PC-9 (cell line): ENCODE data around the gene PLD6. TPM values are rescaled to one million over a fixed set of nuclear protein-coding genes. Genes with fewer than 3 reads are reported as not detected.

Source experiments
- BruUV-seq: library from RNA; stranded (reverse); fragments of 400-500 nt; replicated peaks from 2 replicates; lab custom pipeline; 2021; lab: Mats Ljungman, UMichigan
- CTCF ChIA-PET: fragments of 300-600 bp; sonication (Branson Sonifier 250); formaldehyde crosslinking; loops from one replicate; lab custom pipeline; 2022; ENCODE audit warnings: antibody characterized with exemption; lab: Charles Lee
- POLR2A ChIA-PET: fragments of 300-600 bp; sonication (Branson Sonifier 250); formaldehyde crosslinking; loops from one replicate; lab custom pipeline; 2022; ENCODE audit warnings: antibody characterized with exemption; ENCODE audit not compliant: unreplicated experiment; lab: Charles Lee
- DNase-seq, 2 experiments: peaks; one replicate each; pipeline versions ENCODE4 v3.0.0 to v3.0.0-alpha.2; 2015 to 2022; ENCODE audit warnings: mixed read lengths in 1 of 2
- H2AFZ ChIP-seq: fragments of 200-600 bp; sonication (generic); 2 replicates; pipeline ENCODE4 v1.8.1; 2017; ENCODE audit warnings: antibody characterized with exemption
- H3F3A ChIP-seq: fragments of 200-600 bp; sonication (generic); 2 replicates; pipeline ENCODE4 v1.8.1; 2017; ENCODE audit warnings: antibody characterized with exemption, mild to moderate bottlenecking, low read depth; ENCODE audit not compliant: insufficient read depth
- H3K27ac ChIP-seq: fragments of 200-600 bp; sonication (generic); 2 replicates; pipeline ENCODE4 v1.6.1; 2016; ENCODE audit warnings: mixed run types
- H3K27me3 ChIP-seq: fragments of 200-600 bp; sonication (generic); 2 replicates; pipeline ENCODE4 v1.6.1; 2016; ENCODE audit warnings: low read depth, mixed run types; ENCODE audit not compliant: insufficient read depth
- H3K36me3 ChIP-seq: fragments of 200-600 bp; sonication (generic); 2 replicates; pipeline ENCODE4 v1.6.1; 2016; ENCODE audit warnings: low read depth, mixed run types
- H3K4me1 ChIP-seq: fragments of 200-600 bp; sonication (generic); replicated peaks from 2 replicates; pipeline ENCODE4 v1.6.1; 2016; ENCODE audit warnings: mixed run types; ENCODE audit not compliant: insufficient read depth
- H3K4me2 ChIP-seq: fragments of 200-600 bp; sonication (generic); 2 replicates; pipeline ENCODE4 v1.6.1; 2017; ENCODE audit warnings: mixed run types
- H3K4me3 ChIP-seq: fragments of 200-600 bp; sonication (generic); 2 replicates; pipeline ENCODE4 v1.6.1; 2016; ENCODE audit warnings: mixed run types
- H3K79me2 ChIP-seq: fragments of 200-600 bp; sonication (generic); 2 replicates; pipeline ENCODE4 v1.6.1; 2017; ENCODE audit warnings: low read depth, mixed run types
- H3K9me2 ChIP-seq: fragments of 200-600 bp; sonication (generic); 2 replicates; pipeline ENCODE4 v1.8.1; 2017; ENCODE audit warnings: mild to moderate bottlenecking; ENCODE audit not compliant: insufficient read depth
- H3K9me3 ChIP-seq: fragments of 200-600 bp; sonication (generic); 2 replicates; pipeline ENCODE4 v1.8.1; 2016; ENCODE audit warnings: low read depth; ENCODE audit not compliant: insufficient read depth
- H4K20me1 ChIP-seq: fragments of 200-600 bp; sonication (generic); 2 replicates; pipeline ENCODE4 v1.8.1; 2017; ENCODE audit not compliant: insufficient read depth
- CTCF ChIP-seq: fragments of 200-600 bp; sonication (generic); conservative IDR thresholded peaks from 2 replicates; pipeline ENCODE4 v1.6.1; 2017; ENCODE audit warnings: mixed run types, antibody characterized with exemption, mild to moderate bottlenecking, moderate library complexity
- EZH2 ChIP-seq: fragments of 200-600 bp; sonication (generic); IDR thresholded peaks from 2 replicates; pipeline ENCODE4 v1.8.0; 2017; ENCODE audit warnings: antibody characterized with exemption, low read depth
- intact Hi-C: fragments of 100-400 bp; cut with micrococcal nuclease; formaldehyde crosslinking; loops from one replicate; pipeline ENCODE4 v1.10.0; 2022; ENCODE audit not compliant: unreplicated experiment
- total RNA-seq: library from RNA; stranded (reverse); gene quantifications from 2 replicates; pipeline ENCODE4 v1.2.3, GENCODE V29; 2021

The PLD6 gene
- total RNA-seq, 1 experiment from 2014 or later, result 4.1 TPM

DNA sequence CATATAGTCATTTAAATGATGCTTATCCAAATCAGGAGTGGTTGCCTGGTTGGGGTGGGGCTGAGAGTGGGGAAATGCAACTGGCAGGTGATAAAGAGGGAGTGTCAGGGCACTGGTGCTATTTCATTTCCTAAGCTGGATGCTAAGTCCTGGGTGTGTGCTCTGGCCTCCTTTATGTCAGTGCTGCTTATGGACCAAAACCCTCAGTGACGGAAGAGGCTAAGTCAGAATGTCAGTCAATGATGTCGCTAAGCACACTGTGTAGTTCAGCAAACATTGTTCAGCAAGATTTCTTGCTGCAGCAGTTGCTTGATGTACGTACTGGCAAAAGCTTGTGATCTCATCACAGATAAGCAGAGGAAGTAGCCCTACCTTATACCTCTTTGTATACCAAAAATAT, 47.3 kb upstream of the PLD6 start:
- no peak for DNase-seq
- Histone ChIP-seq H3K4me3 (no peak overlapping the region), H3K27ac (no peak overlapping the region), H3K9me2 (no peaks in the 10 kb centered on the region), H3K27me3 (no peaks in the 10 kb centered on the region), H3F3A (peaks cover 16% of the 10 kb centered on the region), H4K20me1 (peaks cover 10% of the 10 kb centered on the region; the same call in 1 of the 2 replicates), H3K36me3 (peaks cover 39% of the 10 kb centered on the region), H3K4me1 (no peaks in the 10 kb centered on the region), H3K9me3 (no peaks in the 10 kb centered on the region), H2AFZ (no peak overlapping the region), H3K79me2 (no peaks in the 10 kb centered on the region), H3K4me2 (no peak overlapping the region)
- no TSS peak for BruUV-seq
- intact Hi-C loops, result no loop called here
- ChIA-PET POLR2A (no interaction called here), CTCF (interaction anchor here (0.6 kb wide), 2 partner anchors 14 to 565 kb away, joined by 3 to 11 read pairs; no protein-coding TSS in a partner anchor)
- no peak for TF ChIP-seq CTCF
- TF ChIP-seq EZH2, result no peak

DNA sequence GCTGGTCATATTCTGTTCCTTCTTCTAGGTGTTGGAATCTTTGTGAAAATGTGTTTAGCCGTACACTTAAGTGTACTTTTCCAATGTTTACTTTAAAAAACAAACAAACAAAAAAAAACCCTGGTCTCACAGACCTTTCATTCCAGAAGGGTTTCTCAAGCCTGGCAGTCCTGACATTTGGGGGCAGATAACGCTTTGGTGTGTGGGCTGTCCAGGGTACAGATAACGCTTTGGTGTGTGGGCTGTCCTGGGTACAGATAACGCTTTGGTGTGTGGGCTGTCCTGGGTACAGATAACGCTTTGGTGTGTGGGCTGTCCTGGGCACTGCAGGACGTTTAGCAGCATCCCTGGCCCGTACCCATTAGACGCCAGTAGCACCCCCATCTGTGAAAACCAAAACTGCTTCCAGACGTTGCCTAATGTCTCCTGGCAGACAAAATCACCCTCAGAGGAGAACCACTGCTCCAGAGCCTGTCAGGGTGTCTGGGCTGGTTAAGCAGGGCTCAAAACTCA, 46.1 kb upstream of the PLD6 start:
- intact Hi-C loops, result no loop called here
- no peaks in the 10 kb centered on the region for H3K9me3 ChIP-seq
- no peak overlapping the region for H3K4me3 ChIP-seq
- no peak overlapping the region for H3K4me2 ChIP-seq
- no TSS peak for BruUV-seq
- POLR2A ChIA-PET, result no interaction called here
- H3K27ac ChIP-seq, result no peak overlapping the region
- H3K79me2 ChIP-seq, result no peaks in the 10 kb centered on the region
- no peaks in the 10 kb centered on the region for H3K4me1 ChIP-seq
- CTCF ChIA-PET, result no interaction called here
- TF ChIP-seq EZH2 (no peak), CTCF (no peak)
- H3K9me2 ChIP-seq, result no peaks in the 10 kb centered on the region
- H4K20me1 ChIP-seq, result peaks cover 10% of the 10 kb centered on the region; the same call in 1 of the 2 replicates
- no peak for DNase-seq
- peaks cover 40% of the 10 kb centered on the region for H3K36me3 ChIP-seq
- H3K27me3 ChIP-seq, result no peaks in the 10 kb centered on the region
- H3F3A ChIP-seq, result peaks cover 11% of the 10 kb centered on the region
- H2AFZ ChIP-seq, result no peak overlapping the region

- Histone ChIP-seq H3K9me2 (no peaks in the 10 kb centered on the region), H3K4me3 (no peak overlapping the region), H3K4me2 (no peak overlapping the region), H3K27me3 (no peaks in the 10 kb centered on the region), H3K27ac (no peak overlapping the region), H4K20me1 (peaks cover 12% of the 10 kb centered on the region; the same call in 1 of the 2 replicates), H3K4me1 (no peaks in the 10 kb centered on the region), H3K36me3 (peaks cover 34% of the 10 kb centered on the region), H3F3A (peaks cover 19% of the 10 kb centered on the region), H3K79me2 (no peaks in the 10 kb centered on the region), H3K9me3 (no peaks in the 10 kb centered on the region), H2AFZ (no peak overlapping the region)
- POLR2A ChIA-PET, result no interaction called here
- DNase-seq, result no peak
- CTCF ChIA-PET, result interaction anchor here (0.5 kb wide), 1 partner anchor 22 kb away, joined by 3 read pairs; no protein-coding TSS in a partner anchor
- intact Hi-C loops, result no loop called here
- BruUV-seq, result no TSS peak
- TF ChIP-seq CTCF, result no peak
- TF ChIP-seq EZH2, result no peak
These were observed 40.7 kb upstream of the PLD6 start for GRCh38 chr17:17246879-17247278.
